Trophoblast cell (in vitro differentiated cells and primary cell): ENCODE results near the gene SMOC1.
A peak's percentile ranks its signal among the peaks of the same experiment; 100 is the strongest.

Source experiments
- DNase-seq, 2 donors: peaks; one replicate each; pipeline ENCODE4 v3.0.0-alpha.2; 2016
- H2AFZ ChIP-seq: 2 replicates; pipeline ENCODE4 v1.6.1; 2013; ENCODE audit warnings: low read length, moderate library complexity, mild to moderate bottlenecking; ENCODE audit not compliant: insufficient read depth, poor library complexity
- H2AK5ac ChIP-seq: 2 replicates; pipeline ENCODE4 v1.6.1; 2013; ENCODE audit warnings: mild to moderate bottlenecking, low read length
- H2BK120ac ChIP-seq: 2 replicates; pipeline ENCODE4 v1.6.1; 2013; ENCODE audit warnings: low read length, mild to moderate bottlenecking, moderate library complexity; ENCODE audit not compliant: insufficient read depth, poor library complexity
- H2BK12ac ChIP-seq: 2 replicates; pipeline ENCODE4 v1.6.1; 2013; ENCODE audit warnings: mild to moderate bottlenecking, low read length, moderate library complexity
- H2BK5ac ChIP-seq: 2 replicates; pipeline ENCODE4 v1.6.1; 2013; ENCODE audit warnings: low read length, low read depth, moderate library complexity, mild to moderate bottlenecking; ENCODE audit not compliant: poor library complexity
- H3K14ac ChIP-seq: 2 replicates; pipeline ENCODE4 v1.6.1; 2013; ENCODE audit warnings: mild to moderate bottlenecking, low read length
- H3K18ac ChIP-seq: 2 replicates; pipeline ENCODE4 v1.6.1; 2013; ENCODE audit warnings: mild to moderate bottlenecking, low read length
- H3K23ac ChIP-seq: 2 replicates; pipeline ENCODE4 v1.6.1; 2013; ENCODE audit warnings: low read length
- H3K27ac ChIP-seq: 2 replicates; pipeline ENCODE4 v1.5.1; 2013; ENCODE audit warnings: low read depth, mild to moderate bottlenecking, inconsistent platforms, low read length, moderate library complexity
- H3K27me3 ChIP-seq: 2 replicates; pipeline ENCODE4 v1.6.1; 2013; ENCODE audit warnings: inconsistent platforms, mild to moderate bottlenecking, low read length, moderate library complexity; ENCODE audit not compliant: insufficient read depth
- H3K36me3 ChIP-seq, 2 experiments: 1 replicate in 1 of 2; 2 replicates in 1 of 2; pipeline ENCODE4 v1.6.1; 2013; ENCODE audit warnings: low read length in 2 of 2, mild to moderate bottlenecking in 2 of 2, moderate library complexity in 1 of 2; ENCODE audit not compliant: insufficient read depth in 2 of 2, control insufficient read depth in 1 of 2
- H3K4ac ChIP-seq: 2 replicates; pipeline ENCODE4 v1.6.1; 2013; ENCODE audit warnings: low read depth, mild to moderate bottlenecking, low read length, moderate library complexity
- H3K4me1 ChIP-seq, 2 experiments: 1 replicate in 1 of 2; 2 replicates in 1 of 2; pipeline ENCODE4 v1.6.1; 2013; ENCODE audit warnings: low read length in 2 of 2, mild to moderate bottlenecking in 2 of 2, moderate library complexity in 1 of 2; ENCODE audit not compliant: insufficient read depth in 2 of 2, control insufficient read depth in 1 of 2
- H3K4me2 ChIP-seq: 2 replicates; pipeline ENCODE4 v1.6.1; 2013; ENCODE audit warnings: inconsistent platforms, mild to moderate bottlenecking, low read length, moderate library complexity
- H3K4me3 ChIP-seq: 2 replicates; pipeline ENCODE4 v1.5.1; 2013; ENCODE audit warnings: mild to moderate bottlenecking, low read depth, low read length, inconsistent platforms
- H3K79me1 ChIP-seq: one replicate; pipeline ENCODE4 v1.6.1; 2013; ENCODE audit warnings: low read length
- H3K79me2 ChIP-seq: 2 replicates; pipeline ENCODE4 v1.6.1; 2013; ENCODE audit warnings: low read length, mild to moderate bottlenecking; ENCODE audit not compliant: control insufficient read depth, insufficient read depth, poor library complexity
- H3K9ac ChIP-seq: 2 replicates; pipeline ENCODE4 v1.6.1; 2013; ENCODE audit warnings: mild to moderate bottlenecking, low read length
- H3K9me3 ChIP-seq: 2 replicates; pipeline ENCODE4 v1.6.1; 2013; ENCODE audit warnings: low read depth, mild to moderate bottlenecking, control low read depth, inconsistent platforms, low read length; ENCODE audit not compliant: insufficient read depth
- H4K12ac ChIP-seq: 2 replicates; pipeline ENCODE4 v1.6.1; 2013; ENCODE audit warnings: low read depth, mild to moderate bottlenecking, low read length, moderate library complexity
- H4K8ac ChIP-seq: 2 replicates; pipeline ENCODE4 v1.6.1; 2013; ENCODE audit warnings: low read depth, mild to moderate bottlenecking, low read length, moderate library complexity
- H4K91ac ChIP-seq: one replicate; pipeline ENCODE4 v1.6.1; 2013; ENCODE audit warnings: low read depth, mild to moderate bottlenecking, low read length, moderate library complexity
- WGBS: extraction: QIAGEN DNeasy Blood & Tissue Kit; methylation state at CpG from one replicate; pipeline ENCODE4 v1.1.7; 2013; ENCODE audit warnings: missing lambda C conversion rate; ENCODE audit not compliant: insufficient read length, insufficient coverage; ENCODE audit errors: extremely low coverage; 5-methylcytosine and 5-hydroxymethylcytosine counted together

SMOC1 gene

DNA sequence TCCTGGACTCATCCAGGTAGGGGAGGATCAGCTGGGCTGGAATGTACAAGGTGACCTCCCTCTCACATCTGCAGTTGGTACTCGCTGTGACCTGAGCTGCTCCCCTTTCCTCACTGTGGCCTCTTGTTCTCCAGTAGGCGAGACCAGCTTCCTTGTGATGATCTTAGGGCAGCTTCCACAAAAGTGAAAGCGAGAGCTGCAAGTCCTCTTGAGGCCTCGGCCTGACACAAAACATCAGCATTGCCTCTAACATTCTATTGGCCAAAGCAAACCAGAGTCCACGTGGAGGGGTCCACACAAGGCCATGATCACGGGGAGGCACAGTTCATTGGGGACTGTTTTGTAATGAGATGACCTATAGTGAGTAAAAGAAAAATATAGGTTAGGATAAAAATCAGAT is 127.5 kb downstream of the SMOC1 start:
- Histone ChIP-seq H2AK5ac (no peak overlapping the region), H3K27me3 (no peaks in the 10 kb centered on the region), H3K9me3 (no peaks in the 10 kb centered on the region), H3K36me3 (no peaks in the 10 kb centered on the region), H3K4ac (no peak overlapping the region), H3K23ac (no peak overlapping the region), H4K8ac (no peak overlapping the region), H3K79me2 (no peaks in the 10 kb centered on the region), H3K4me3 (no peak overlapping the region), H3K18ac (no peak overlapping the region), H3K79me1 (no peaks in the 10 kb centered on the region), H2AFZ (no peak overlapping the region), H2BK12ac (no peak overlapping the region), H2BK120ac (no peak overlapping the region), H2BK5ac (no peak overlapping the region), H3K4me2 (no peak overlapping the region), H4K91ac (no peak overlapping the region), H3K4me1 (peaks cover 3 to 6% of the 10 kb centered on the region in 2 experiments), H3K9ac (no peak overlapping the region), H3K14ac (no peak overlapping the region), H4K12ac (no peak overlapping the region), H3K27ac (no peak overlapping the region)
- WGBS: no CpG with 5 or more reads among the region's 6 CpGs
- no peak for DNase-seq

DNA sequence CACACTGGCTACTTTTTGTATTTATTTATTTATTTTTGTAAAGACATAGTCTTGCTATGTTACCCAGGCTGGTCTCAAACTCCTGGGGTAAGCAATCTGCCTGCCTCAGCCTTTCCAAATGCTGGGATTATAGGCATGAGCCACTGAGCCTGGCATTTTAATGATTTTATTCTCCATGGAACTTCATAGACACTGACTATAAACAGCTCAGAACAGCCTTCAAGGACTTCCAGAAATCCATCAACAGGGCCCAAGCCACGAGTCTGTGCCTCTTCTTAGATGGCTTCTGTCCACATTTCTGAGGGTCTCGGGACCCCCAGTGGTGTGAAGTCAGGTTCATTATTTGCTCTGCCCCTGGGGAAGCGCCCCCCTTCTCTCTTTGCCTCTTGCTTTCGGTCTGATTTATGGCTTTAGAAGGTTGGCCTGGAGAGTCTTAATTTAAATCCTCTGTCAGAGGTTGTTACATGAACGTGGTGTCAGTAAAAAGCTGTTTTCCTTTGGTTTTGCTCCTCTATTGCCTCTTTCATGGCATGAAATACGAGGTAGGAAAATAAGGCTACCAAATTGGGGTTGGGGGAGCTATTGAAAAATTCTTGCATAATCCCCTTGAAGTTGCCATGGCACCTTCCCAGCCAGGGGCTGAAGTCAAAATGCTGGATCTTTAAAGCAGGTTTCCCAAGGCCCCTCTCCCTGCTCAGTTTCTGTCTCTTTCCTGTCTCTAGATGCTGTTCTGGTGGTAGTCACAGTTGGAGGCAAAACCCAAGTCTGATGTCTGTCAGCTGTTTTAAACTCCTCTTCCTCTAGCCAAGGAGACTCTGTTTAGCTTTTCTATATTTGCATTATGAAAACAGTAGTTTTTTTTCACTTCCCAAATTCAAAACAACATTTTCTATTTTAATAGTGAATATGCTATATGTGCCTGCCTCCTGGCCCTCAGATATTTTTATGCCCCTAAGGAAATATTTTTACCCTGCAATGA is 129.4 kb downstream of the SMOC1 start:
- Histone ChIP-seq H3K27me3 (no peaks in the 10 kb centered on the region), H3K4me3 (no peak overlapping the region), H3K27ac (no peak overlapping the region), H2BK12ac (no peak overlapping the region), H2BK120ac (no peak overlapping the region), H3K18ac (no peak overlapping the region), H2AFZ (no peak overlapping the region), H4K91ac (no peak overlapping the region), H2BK5ac (no peak overlapping the region), H3K4me1 (peaks cover 3 to 6% of the 10 kb centered on the region in 2 experiments), H3K9ac (no peak overlapping the region), H3K9me3 (no peaks in the 10 kb centered on the region), H2AK5ac (no peak overlapping the region), H4K12ac (no peak overlapping the region), H3K4me2 (no peak overlapping the region), H3K79me2 (no peaks in the 10 kb centered on the region), H3K4ac (no peak overlapping the region), H4K8ac (no peak overlapping the region), H3K79me1 (no peaks in the 10 kb centered on the region), H3K23ac (no peak overlapping the region), H3K14ac (no peak overlapping the region), H3K36me3 (no peaks in the 10 kb centered on the region)
- no peak for DNase-seq
- WGBS: no CpG with 5 or more reads among the region's 6 CpGs

DNA sequence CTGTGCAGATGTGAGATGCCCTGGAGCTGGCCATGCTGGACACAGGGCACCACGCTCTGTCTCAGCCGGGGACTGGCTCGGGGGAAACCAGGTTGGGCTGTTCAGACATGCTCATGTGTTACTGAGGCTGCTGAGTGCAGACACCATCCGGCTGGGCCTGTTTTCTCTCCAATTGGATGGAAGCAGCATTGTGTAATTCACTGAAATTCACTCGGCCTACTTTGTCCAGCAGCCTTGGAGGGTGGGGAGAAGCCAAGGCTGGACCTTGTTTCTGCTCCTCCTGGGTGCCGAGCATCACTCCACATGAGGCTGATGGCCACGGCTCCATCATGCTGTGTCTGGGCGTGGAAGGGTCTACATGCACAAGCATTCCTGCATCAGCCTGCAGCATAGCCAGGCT is 130.7 kb downstream of the SMOC1 start:
- Histone ChIP-seq H3K4me3 (no peak overlapping the region), H3K4me2 (no peak overlapping the region), H3K9me3 (no peaks in the 10 kb centered on the region), H3K9ac (no peak overlapping the region), H4K91ac (no peak overlapping the region), H3K18ac (no peak overlapping the region), H3K4me1 (peaks cover 3 to 6% of the 10 kb centered on the region in 2 experiments), H3K79me1 (no peaks in the 10 kb centered on the region), H3K4ac (no peak overlapping the region), H2BK12ac (no peak overlapping the region), H2AK5ac (no peak overlapping the region), H3K27ac (no peak overlapping the region), H2BK120ac (no peak overlapping the region), H3K79me2 (no peaks in the 10 kb centered on the region), H2BK5ac (no peak overlapping the region), H4K12ac (peak overlapping the region; percentile 38), H3K36me3 (no peaks in the 10 kb centered on the region), H3K14ac (no peak overlapping the region), H3K23ac (no peak overlapping the region), H4K8ac (no peak overlapping the region), H3K27me3 (no peaks in the 10 kb centered on the region), H2AFZ (no peak overlapping the region)
- peak in 1 of 2 donors; percentile 5 for DNase-seq
- WGBS: no CpG with 5 or more reads among the region's 8 CpGs

DNA sequence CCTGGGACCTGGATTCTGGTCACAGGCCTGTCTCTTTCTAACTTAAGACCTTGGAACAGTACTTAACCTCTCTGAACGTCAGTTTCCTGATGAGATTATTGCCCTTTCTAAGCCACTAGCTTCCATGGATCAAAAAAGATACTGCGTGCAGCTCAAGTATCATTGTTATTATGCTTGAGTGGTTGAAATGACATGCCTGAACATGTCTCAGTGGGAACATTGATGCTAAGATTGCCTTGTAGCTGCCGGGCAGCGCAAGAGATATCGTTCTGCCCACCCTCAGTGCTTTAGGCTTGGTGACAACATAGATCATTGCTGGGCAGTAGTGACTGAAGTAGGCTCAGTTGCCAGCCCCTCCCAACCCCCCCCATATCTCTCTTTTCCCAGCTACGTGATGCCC is 131.9 kb downstream of the SMOC1 start:
- H3K9me3 ChIP-seq: no peaks in the 10 kb centered on the region
- H3K4ac ChIP-seq: no peak overlapping the region
- H2AK5ac ChIP-seq: no peak overlapping the region
- H3K27me3 ChIP-seq: no peaks in the 10 kb centered on the region
- peaks cover 3 to 6% of the 10 kb centered on the region in 2 experiments for H3K4me1 ChIP-seq
- H4K91ac ChIP-seq: no peak overlapping the region
- H3K79me2 ChIP-seq: no peaks in the 10 kb centered on the region
- H3K27ac ChIP-seq: no peak overlapping the region
- no peak overlapping the region for H3K9ac ChIP-seq
- H3K23ac ChIP-seq: no peak overlapping the region
- H2BK5ac ChIP-seq: no peak overlapping the region
- H3K4me2 ChIP-seq: no peak overlapping the region
- no peak for DNase-seq
- no peak overlapping the region for H2BK12ac ChIP-seq
- H2BK120ac ChIP-seq: no peak overlapping the region
- H3K36me3 ChIP-seq: no peaks in the 10 kb centered on the region
- H3K18ac ChIP-seq: no peak overlapping the region
- no peak overlapping the region for H4K12ac ChIP-seq
- H3K14ac ChIP-seq: no peak overlapping the region
- H3K4me3 ChIP-seq: no peak overlapping the region
- no peaks in the 10 kb centered on the region for H3K79me1 ChIP-seq
- WGBS: no CpG with 5 or more reads among the region's 6 CpGs
- no peak overlapping the region for H4K8ac ChIP-seq
- no peak overlapping the region for H2AFZ ChIP-seq
